DMS53 treated with DMSO at 0.1 percent for 48 hours (cell line): ENCODE results near the gene PRSS8.

Experiments used
- DNase-seq: peaks from one replicate; lab custom pipeline; 2025; ENCODE audit not compliant: unreplicated experiment; lab: John Stamatoyannopoulos, UW

PRSS8 gene

DNA sequence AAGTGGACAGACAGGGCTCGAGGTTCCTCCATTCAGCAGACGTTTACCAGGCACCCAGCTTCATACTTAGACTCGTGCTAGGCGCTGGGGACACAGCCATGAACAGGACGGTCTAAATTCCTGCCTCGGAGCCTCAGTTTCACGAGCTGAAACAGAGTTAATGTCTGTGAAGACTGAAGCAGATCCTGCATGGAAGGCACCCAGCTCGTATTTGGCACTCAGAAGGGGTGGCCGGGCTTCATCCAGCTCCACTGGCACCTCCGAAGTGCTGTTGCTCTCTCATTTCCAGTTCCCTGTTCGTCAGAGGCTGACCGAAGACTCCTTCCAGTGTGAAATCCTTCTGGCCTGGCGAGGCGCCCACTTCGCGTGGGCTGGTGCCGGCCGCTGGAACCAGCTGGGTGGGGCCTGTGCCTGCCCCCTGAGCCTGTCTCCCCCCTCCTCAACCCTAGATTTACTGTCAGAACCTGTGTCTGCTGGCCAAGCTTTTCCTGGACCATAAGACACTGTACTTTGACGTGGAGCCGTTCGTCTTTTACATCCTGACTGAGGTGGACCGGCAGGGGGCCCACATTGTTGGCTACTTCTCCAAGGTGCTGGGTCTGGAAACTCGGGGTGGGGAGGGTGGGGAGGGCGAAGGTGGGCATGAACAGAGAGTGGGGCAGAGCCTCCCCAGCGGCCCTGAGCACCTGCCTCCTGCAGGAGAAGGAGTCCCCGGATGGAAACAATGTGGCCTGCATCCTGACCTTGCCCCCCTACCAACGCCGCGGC is 5.8 kb downstream of the PRSS8 start:
- no peak for DNase-seq

DNA sequence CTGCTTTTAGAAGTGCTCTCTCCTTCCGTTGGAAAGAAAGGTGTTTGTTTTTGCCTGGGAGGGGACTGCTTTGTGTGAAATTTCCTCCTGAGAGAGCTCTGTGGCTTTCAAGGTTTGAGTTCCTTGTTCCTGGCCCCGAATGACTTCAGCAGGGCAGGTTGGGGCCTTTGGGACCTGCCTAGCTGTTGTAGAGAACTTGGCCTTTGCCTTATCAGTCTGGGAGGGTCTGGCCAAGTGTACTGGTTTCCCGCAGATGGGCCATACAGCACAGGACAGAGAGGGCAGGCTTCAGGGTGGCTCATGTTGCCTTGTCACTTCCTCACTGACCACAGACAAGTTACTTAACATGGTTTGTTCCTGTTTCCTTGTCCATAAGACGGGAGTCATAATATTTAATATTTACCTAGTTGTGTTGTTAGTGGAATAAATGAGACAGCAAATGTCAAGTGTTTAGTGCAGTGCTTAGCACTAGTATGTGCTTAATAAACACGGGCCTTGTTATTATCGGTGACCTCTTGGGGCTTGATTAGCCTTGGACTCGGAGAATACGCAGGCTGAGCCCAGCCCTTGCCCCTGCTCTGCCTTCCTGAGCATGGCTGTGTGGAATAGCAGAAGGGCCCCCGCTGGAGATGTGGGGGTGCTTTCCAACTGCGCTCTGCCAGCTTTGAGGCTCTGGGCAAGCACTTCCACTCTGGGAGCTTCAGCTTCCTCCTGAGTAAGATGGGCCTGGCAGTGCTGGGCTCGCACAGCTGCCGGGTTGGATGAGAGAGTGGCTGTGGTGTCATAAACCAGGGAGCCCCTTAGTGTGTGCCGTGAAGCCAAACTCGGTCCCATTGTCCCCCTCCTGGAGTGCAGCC is 6.6 kb downstream of the PRSS8 start:
- DNase-seq, result no peak

DNA sequence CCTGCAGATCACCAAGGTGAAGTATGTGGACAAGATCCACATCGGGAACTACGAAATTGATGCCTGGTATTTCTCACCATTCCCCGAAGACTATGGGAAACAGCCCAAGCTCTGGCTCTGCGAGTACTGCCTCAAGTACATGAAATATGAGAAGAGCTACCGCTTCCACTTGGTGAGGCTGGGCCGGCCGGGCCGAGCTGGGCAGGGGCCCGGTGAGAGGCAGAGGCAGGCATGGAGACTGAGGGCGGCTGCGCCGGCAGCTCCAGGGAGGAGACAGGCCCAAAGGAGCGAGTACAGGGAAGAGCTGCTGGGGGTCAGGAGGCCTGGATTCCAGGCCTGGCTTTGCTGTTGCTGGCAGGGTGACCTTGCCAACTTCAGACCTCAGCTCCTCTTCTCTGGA is 8.3 kb downstream of the PRSS8 start:
- DNase-seq, result no peak

DNA sequence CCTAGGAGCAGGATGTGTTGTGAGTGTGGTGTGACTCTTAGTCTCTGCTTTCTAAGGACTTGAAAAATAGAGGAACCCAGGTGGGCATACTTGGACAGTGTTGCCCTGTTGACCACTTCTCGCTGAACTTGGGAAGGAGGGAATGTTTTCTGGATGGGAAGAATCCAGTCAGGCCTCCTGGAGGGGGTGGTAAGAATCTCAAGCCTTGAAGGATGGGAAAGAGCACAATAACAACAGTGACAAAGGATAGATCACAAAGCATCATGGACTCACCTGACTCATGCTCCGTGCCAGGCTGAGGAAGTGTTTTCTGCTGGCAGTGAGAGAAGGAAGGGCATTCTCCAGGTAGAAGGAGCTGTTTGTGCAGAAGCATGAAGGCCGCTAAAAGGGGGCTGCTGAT is 9.7 kb downstream of the PRSS8 start:
- no peak for DNase-seq

DNA sequence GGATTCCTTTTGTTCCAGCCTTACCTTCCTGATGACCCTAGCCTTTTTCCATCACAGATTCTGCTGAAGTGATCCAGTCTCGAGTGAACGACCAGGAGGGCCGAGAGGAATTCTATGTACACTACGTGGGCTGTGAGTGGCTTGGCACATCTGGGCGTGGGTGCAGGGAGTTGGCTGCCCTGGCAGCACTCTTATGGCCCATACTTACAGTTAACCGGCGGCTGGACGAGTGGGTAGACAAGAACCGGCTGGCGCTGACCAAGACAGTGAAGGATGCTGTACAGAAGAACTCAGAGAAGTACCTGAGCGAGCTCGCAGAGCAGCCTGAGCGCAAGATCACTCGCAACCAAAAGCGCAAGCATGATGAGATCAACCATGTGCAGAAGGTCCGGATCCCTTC is 15.4 kb downstream of the PRSS8 start:
- no peak for DNase-seq

DNA sequence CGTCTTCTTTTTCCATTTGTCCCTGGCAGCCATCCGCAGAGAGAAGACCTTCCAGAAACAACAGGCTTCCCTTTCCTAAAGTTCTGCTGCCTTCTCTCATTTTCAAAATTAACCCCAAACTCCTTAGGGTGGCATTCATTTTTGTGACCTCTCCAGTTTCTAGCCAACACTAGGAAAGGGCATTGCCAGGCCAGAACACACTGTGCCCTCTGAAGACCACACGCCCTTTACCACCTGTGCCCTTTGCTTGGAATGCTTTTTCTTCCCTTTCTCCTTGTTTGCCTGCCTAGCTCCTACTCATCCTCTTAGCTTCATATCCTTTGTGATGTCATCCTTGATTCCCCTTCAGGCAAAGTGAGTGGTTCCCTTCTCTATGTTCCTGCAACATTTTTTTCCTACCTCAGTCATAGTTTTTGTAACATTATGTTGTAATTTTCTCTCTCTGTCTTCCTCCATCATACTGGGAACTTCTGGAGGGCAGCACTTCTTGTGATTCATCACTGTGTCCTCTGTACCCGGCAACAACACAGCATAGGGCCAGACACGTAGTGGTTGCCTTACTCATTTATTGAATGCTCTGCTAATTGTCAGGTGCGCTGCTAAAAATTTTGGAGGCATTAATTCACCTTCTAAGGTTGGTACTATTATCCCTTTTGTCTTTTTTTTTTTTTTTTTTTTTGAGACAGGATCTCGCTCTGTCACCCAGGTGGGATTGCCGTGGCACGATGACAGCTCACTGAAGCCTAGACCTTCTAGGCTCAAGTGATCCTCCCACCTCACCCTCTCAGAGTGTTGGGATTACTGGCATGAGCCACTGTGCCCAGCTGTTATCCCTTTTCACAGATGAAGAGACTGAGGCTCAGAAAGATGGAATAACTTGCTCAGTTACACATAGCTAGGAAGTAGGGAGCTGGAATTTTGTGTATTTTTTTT is 17.0 kb downstream of the PRSS8 start:
- no peak for DNase-seq

DNA sequence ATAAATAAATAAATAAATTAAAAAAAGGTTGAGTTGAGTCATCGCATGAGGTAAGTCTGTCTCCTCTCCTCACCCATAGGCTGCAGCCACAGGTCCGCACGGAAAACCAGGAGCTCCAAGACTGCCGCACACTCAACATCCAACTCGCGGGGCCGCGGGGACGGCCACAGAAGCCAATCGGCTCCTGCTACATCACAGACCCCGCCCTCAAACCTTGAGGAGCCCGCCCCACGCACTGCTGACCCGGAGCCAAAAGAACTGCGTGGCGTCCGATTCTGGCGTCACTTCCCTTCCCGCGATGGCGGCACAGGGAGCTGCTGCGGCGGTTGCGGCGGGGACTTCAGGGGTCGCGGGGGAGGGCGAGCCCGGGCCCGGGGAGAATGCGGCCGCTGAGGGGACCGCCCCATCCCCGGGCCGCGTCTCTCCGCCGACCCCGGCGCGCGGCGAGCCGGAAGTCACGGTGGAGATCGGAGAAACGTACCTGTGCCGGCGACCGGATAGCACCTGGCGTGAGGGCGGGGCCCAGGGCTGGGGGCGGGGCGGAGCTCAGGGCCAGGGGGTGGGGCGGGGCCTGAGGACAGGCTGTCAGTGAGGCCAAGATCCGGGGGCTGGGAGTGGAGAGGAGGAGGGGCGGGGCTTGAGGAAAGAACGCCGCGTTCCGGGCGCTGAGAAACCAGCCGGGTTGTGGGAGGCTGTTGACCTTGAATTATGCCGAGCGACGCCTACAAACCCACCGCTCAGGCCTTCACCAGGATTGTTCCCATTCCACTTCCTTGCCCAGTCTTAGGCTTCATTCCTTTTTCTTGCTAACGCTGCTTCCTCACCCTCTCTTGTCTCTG is 17.9 kb downstream of the PRSS8 start, which contains the start of gene KAT8:
KAT8 (plus strand) TSS at position 281 of the 839 bp plus-strand sequence; CDS start at position 299, 18 bp downstream.
- peak; percentile 86 for DNase-seq

DNA sequence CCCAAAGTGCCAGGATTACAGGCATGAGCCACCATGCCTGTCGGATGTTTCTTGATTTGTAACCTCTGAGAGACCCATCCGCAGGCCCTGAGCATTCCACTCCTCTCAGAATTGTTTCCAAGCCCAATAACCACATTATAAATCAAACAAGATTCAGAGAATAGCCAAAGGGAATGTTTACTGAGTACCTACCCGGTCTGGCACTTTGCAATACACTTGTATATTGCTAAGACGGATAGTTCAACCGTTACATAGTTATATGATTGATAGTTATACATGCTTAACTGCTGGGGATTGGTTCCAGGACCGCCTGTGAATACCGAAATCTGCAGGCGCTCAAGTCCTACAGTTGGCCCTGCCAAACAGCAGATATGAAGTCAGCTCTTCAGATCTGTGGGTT is 21.1 kb downstream of the PRSS8 start:
- no peak for DNase-seq

DNA sequence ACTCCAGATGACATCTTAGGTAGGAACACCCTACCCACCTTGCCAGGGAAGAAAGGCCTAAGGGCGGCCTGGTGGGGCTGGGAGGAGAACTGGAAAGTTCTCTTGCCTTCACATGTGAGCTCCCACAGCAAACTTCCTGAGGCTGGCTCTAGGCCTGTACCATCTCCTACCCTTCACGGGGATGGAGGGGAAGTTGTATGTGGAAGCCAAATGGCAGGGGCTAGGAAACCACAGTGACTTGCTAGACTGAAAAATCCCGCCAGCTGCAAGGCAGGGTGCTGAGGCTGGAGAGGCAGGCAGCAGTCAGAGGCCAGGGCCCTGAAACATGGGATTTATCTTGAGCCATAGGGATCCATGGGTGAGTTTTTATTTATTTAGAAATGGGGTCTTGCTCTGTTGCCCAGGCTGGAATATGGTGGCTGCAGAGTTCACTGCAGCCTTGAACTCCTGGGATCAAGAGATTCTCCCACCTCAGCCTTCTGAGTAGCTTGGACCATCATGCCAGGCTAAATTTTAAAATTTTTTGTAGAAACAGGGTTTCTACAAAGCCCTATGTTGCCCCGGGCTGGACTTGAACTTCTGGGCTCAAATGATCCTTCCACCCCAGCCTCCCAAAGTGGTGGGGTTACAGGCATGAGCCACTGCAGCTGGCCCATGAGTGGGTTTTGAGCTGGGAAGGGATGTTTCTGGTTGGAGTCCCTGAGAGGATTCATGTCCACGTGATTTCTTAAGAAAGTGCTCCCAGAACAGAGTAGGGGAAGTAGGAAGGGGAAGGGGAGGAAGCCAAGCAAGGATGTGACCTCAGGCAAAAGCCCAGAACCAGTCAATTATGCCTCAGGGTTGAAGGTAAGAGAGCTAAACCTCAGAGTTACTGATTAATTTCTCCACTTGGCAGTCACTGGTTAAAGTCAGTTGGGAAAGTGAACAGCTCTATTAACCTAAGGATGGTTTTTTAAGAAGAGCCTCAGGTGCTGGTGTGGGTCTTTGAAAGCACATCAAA is 22.1 kb downstream of the PRSS8 start:
- DNase-seq, result no peak

DNA sequence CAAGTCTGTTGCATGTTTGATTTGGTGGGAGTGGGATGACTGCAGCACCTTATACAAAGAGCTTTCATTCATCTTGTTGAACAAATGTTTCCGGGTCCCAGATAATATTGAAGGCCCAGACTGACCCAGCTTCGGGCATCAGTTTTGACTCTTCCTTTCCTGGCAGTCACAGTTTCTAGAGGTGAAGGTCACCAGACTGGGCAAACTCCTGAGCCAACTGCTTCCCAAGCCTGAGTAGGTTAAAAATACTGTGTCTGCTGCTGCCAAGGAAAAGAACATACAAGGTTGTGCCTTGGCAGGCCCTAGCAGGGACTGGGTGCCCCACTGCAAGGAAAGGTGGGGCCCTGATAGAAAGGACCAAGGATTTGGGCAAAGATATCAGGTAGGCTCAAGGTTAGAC is 22.8 kb downstream of the PRSS8 start:
- DNase-seq, result no peak

DNA sequence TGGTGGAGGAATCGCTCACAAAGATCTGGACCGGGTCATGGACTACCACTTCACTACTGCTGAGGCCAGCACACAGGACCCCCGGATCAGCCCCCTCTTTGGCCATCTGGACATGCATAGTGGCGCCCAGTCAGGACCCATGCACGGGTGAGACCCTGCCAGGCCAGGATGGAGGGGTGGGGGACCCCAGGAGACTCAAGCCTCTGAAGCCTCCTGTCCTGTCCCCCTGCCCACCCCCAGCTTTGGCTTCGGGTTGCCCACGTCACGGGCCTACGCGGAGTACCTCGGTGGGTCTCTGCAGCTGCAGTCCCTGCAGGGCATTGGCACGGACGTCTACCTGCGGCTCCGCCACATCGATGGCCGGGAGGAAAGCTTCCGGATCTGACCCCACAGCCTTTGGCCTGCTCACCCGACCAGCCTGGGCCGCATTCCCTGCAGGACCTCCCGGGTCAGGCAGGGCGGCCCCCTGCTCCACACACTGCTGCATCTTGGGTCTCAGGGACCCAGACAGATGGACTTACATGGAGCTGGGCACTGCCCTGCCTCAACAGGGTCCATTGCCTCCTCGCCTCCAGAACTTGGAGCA is 23.6 kb downstream of the PRSS8 start:
- no peak for DNase-seq

DNA sequence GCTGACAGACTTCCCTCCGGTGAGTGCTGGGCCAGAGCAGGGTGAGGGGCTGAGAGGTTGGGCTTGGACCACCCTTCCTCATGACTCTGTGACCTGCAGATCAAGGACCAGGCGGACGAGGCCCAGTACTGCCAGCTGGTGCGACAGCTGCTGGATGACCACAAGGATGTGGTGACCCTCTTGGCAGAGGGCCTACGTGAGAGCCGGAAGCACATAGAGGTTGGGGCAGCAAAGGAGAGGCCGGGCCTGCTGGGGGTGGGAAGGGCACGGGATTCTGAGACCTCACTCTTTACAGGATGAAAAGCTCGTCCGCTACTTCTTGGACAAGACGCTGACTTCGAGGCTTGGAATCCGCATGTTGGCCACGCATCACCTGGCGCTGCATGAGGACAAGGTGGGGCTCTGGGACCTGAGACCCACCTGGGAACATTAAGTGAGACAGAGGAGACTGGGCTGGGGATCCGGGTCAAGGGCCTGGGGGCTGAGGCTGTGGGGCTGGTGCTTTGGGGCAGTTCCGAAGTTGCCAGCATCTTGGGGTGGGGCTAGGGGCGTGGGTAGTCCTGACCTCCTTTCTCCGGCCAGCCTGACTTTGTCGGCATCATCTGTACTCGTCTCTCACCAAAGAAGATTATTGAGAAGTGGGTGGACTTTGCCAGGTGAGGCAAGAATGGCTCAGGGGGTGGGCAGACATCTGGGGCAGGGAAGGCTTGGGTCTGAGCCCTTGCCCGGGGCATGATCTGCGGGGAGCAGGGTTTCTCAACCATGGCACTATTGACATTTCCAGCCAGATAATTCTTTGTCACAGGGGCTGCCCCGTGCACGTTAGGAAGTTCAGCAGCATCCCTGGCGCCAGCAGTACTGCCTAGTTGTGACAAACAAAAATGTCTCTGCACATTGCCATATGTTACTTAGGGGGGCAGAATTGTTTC is 25.2 kb downstream of the PRSS8 start:
- no peak for DNase-seq

DNA sequence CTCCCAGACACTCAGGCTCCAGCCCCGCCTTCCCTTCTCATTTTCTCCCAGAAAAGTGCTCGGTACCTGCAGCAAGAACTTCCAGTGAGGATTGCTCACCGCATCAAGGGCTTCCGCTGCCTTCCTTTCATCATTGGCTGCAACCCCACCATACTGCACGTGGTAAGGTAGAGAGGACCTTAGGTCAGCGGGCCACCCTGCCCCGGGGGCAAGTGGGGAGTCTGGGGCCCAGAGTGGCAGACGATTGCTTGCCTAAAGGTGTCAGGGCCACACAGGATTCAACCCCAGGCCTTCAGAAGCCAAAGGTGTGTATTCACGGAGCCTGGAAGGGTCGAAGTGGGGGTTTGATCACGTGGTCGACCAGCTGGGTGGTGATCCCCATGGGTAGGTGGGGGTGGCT is 25.9 kb downstream of the PRSS8 start:
- DNase-seq, result no peak

DNA sequence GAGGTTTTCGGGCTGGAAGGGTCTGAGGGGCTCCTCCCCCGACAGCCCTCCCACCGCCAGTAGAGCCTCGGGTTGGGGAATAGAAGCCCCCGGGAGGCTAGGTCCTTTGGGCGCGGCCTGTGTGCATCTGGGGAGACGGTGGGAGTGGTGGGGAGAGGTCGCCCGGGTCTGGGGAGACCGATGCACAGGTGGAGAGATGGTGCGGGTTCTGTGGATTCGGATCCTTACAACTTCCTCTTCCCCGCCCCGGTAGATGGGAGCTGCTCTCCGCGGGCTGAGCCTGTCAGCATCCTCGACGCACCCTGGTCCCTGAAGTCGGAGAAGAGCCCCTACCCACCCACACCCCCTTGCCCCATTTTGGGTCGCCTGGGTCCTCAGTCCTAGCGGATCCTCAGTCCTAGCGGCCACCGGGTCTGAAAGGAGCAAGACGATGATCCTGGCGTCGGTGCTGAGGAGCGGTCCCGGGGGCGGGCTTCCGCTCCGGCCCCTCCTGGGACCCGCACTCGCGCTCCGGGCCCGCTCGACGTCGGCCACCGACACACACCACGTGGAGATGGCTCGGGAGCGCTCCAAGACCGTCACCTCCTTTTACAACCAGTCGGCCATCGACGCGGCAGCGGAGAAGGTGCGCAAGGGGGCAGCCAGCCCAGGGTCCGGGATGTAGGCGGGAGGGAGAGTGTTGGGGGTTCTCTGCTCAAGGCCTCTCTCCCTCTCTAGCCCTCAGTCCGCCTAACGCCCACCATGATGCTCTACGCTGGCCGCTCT is 26.6 kb downstream of the PRSS8 start:
- no peak for DNase-seq

DNA sequence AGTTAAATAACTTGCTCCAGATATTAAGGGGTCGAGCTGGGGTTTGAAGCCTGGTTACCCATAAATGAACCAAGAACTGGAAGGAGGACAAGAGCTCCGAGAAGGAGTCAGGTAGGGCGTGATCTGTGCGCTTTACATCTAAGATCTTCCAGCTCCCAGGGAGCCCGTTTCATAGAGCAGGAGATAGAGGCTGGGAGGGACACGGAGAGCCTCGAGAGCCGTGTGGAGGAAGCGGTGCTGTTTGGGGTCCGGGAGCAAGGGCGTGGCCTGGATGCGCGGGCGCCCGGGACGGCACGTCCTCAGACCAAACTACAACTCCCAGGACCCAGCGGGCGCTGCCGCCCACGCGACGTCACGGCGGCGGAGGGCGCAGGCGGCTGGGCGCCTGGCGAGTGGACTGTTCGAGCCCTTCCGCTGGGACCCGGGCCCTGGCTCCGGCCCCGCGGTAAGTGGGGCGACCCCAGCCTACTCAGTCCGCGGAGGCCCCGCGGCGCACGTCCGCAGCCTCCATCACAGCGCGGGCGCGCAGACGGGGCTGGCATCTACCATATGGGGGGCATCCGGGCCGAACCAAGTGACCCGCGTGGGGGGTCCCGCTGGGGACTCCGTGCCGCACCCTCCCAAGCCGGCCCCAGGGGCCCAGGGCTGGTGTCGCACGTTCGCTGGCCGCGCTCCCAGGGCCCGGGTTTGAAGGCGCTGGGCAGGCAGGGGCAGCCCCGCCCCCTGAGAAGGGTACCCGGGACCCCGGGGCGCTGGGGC is 27.3 kb downstream of the PRSS8 start, which contains the start of gene BCKDK:
BCKDK (plus strand) TSS at position 352 of the 759 bp plus-strand sequence. CDS start 838 bp downstream, outside the sequence.
- DNase-seq, result peak; percentile 11

DNA sequence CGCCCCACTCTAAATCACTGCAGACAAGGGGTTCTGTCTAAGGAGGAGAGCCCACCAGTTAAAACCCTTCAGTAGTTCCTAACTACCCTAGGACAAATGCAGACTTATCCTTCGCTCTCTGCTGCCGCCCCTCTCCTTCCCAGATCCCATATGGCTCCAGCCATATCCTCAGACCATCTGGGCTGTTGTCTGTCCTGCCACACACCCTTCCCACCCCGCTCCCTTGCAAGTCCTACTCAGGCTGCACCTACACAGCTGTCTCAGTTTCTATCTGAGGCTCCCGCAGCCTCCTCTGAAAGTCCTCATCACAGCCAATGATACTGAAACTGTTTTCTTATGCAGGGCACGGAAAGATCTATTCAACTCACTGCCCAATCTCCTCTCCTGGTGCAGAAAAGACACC is 28.1 kb downstream of the PRSS8 start:
- no peak for DNase-seq
